ENCODE results near the gene CHMP4A.

The CHMP4A gene

DNA sequence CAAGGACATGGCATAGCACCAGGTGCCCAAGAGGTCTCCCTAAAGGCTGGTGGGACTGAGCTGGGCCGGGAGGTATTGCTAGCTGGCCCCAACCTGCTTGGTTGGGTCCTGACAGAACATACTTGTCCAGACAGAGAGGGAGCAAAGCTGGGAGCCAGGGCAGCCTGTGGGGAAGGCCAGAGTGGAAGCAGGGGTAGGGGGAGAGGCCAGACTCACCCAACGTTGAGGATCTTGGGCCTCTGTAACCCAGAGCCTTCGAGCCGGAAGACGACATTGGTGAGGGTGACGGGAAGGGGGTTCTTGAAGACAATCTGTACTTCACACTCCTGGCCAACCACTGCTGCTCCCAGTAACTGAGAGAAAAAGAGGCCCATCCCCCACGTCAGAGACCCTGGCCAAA, 40.6 kb upstream of the CHMP4A start:
- Histone ChIP-seq H3K27me3 (ENCODE audit: insufficient read depth, poor library complexity, severe bottlenecking) (no peaks in the 10 kb centered on the region), H3K36me3 (ENCODE audit: low read depth) (peaks cover 62% of the 10 kb centered on the region), H3K4me1 (ENCODE audit: insufficient read depth, poor library complexity, severe bottlenecking) (peaks cover 3% of the 10 kb centered on the region), H3K9me3 (ENCODE audit: severe bottlenecking) (no peaks in the 10 kb centered on the region), H3K4me3 (ENCODE audit: severe bottlenecking) (no peak overlapping the region), H3K27ac (ENCODE audit: poor library complexity, severe bottlenecking) (no peak overlapping the region)
- ATAC-seq (ENCODE audit: low read depth) (no peak), DNase-seq (ENCODE audit: low spot score) (no peak)
- TF ChIP-seq CTCF (IDR thresholded peaks at IDR 0.05; ENCODE audit: poor library complexity, severe bottlenecking) = no peak

GRCh38 chr14:24252289-24253124, 39.2 kb upstream of the CHMP4A start:
- no peak for TF ChIP-seq CTCF (IDR thresholded peaks at IDR 0.05; ENCODE audit: poor library complexity, severe bottlenecking)
- peaks cover 48% of the 10 kb centered on the region for H3K36me3 ChIP-seq (ENCODE audit: low read depth)
- H3K4me3 ChIP-seq (ENCODE audit: severe bottlenecking) = no peak overlapping the region
- H3K27ac ChIP-seq (ENCODE audit: poor library complexity, severe bottlenecking) = no peak overlapping the region
- H3K27me3 ChIP-seq (ENCODE audit: insufficient read depth, poor library complexity, severe bottlenecking) = no peaks in the 10 kb centered on the region
- H3K9me3 ChIP-seq (ENCODE audit: severe bottlenecking) = no peaks in the 10 kb centered on the region
- no peaks in the 10 kb centered on the region for H3K4me1 ChIP-seq (ENCODE audit: insufficient read depth, poor library complexity, severe bottlenecking)
- no peak for DNase-seq (ENCODE audit: low spot score)
- no peak for ATAC-seq (ENCODE audit: low read depth)

GRCh38 chr14:24251880-24252288, 38.6 kb upstream of the CHMP4A start:
- Histone ChIP-seq H3K27ac (ENCODE audit: poor library complexity, severe bottlenecking) (no peak overlapping the region), H3K27me3 (ENCODE audit: insufficient read depth, poor library complexity, severe bottlenecking) (no peaks in the 10 kb centered on the region), H3K4me1 (ENCODE audit: insufficient read depth, poor library complexity, severe bottlenecking) (no peaks in the 10 kb centered on the region), H3K4me3 (ENCODE audit: severe bottlenecking) (no peak overlapping the region), H3K9me3 (ENCODE audit: severe bottlenecking) (no peaks in the 10 kb centered on the region), H3K36me3 (ENCODE audit: low read depth) (peaks cover 41% of the 10 kb centered on the region)
- no peak for TF ChIP-seq CTCF (IDR thresholded peaks at IDR 0.05; ENCODE audit: poor library complexity, severe bottlenecking)
- DNase-seq (ENCODE audit: low spot score) (no peak), ATAC-seq (ENCODE audit: low read depth) (peak; percentile 21; the same call in 1 of the 3 replicates)

DNA sequence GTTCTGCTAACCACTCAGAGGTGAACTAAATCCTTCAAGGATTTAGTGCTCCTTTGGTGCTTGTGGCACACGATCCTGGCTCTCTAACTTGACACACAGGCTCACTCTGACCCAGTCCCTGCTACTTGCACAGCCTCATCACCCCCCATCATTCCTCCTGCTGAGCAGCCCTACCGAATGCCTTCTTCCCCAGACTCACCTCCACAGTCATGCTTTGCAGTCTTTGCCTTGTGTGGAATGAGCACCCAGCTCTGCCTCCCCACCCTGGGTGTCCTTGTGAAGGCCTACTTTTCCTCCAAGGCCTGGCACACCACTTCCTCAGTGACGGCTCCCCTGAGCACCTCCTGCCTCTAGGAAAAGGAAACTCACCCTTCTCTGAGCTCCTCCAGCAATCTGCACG, 37.1 kb upstream of the CHMP4A start:
- Histone ChIP-seq H3K4me3 (ENCODE audit: severe bottlenecking) (no peak overlapping the region), H3K27me3 (ENCODE audit: insufficient read depth, poor library complexity, severe bottlenecking) (no peaks in the 10 kb centered on the region), H3K27ac (ENCODE audit: poor library complexity, severe bottlenecking) (no peak overlapping the region), H3K36me3 (ENCODE audit: low read depth) (peaks cover 34% of the 10 kb centered on the region), H3K4me1 (ENCODE audit: insufficient read depth, poor library complexity, severe bottlenecking) (no peaks in the 10 kb centered on the region), H3K9me3 (ENCODE audit: severe bottlenecking) (no peaks in the 10 kb centered on the region)
- no peak for TF ChIP-seq CTCF (IDR thresholded peaks at IDR 0.05; ENCODE audit: poor library complexity, severe bottlenecking)
- no peak for ATAC-seq (ENCODE audit: low read depth)
- DNase-seq (ENCODE audit: low spot score) = no peak
